ENCODE data around the gene VPS35L. TPM values are rescaled to one million over a fixed set of nuclear protein-coding genes. Genes with fewer than 3 reads are reported as not detected.
"Not testable (repeated sequence)": the region's sequence is repeated elsewhere in the genome, so short reads cannot be mapped to it uniquely, and the experiment has no call there.

VPS35L gene
- total RNA-seq, 4 donors from 2014 or later: 41.4 to 68.1 (median 61.1) TPM

GRCh38 chr16:19664166-19664565, 108.7 kb downstream of the VPS35L start:
- peaks cover 0 to 15% (median 0%) of the 10 kb centered on the region in 4 donors for H3K4me1 ChIP-seq
- TF ChIP-seq POLR2A (IDR thresholded peaks at IDR 0.05) (no peak), EP300 (IDR thresholded peaks at IDR 0.05) (no peak), CTCF (IDR thresholded peaks at IDR 0.05) (no peak)
- H3K4me3 ChIP-seq: no peak overlapping the region
- no peaks in the 10 kb centered on the region for H3K27me3 ChIP-seq
- no peak for DNase-seq (ENCODE audit: low spot score in 2 of 2)
- 94% methylated on average over 6 of the region's 6 CpGs for WGBS, 2 donors
- H3K9me3 ChIP-seq: peaks cover 0 to 5% (median 0%) of the 10 kb centered on the region in 4 donors
- H3K36me3 ChIP-seq: peaks cover 0 to 31% (median 0%) of the 10 kb centered on the region in 3 donors
- no peak overlapping the region for H3K27ac ChIP-seq

- H3K27me3 ChIP-seq; H3K4me3 ChIP-seq; H3K27ac ChIP-seq; DNase-seq (ENCODE audit: low spot score in 2 of 2); H3K9me3 ChIP-seq: not testable (repeated sequence)
- H3K4me1 ChIP-seq: peaks cover 0 to 15% (median 0%) of the 10 kb centered on the region in 4 donors
- peaks cover 0 to 34% (median 0%) of the 10 kb centered on the region in 3 donors for H3K36me3 ChIP-seq
- 94 to 99% methylated on average over 3 of the region's 3 CpGs for WGBS, 2 donors
Measured at GRCh38 chr16:19665313-19665712, 109.8 kb downstream of the VPS35L start.

- Histone ChIP-seq H3K36me3 (peaks cover 0 to 39% (median 0%) of the 10 kb centered on the region in 3 donors), H3K27me3 (no peaks in the 10 kb centered on the region), H3K9me3 (peaks cover 0 to 5% (median 0%) of the 10 kb centered on the region in 4 donors), H3K4me1 (peaks cover 0 to 15% (median 0%) of the 10 kb centered on the region in 4 donors), H3K4me3 (no peak overlapping the region), H3K27ac (peak overlapping the region in 2 of 4 donors; percentile 0 to 50)
- 22 to 23% methylated on average over 3 of the region's 3 CpGs for WGBS, 2 donors
- peak in 1 of 2 donors; percentile 15 for TF ChIP-seq EP300 (IDR thresholded peaks at IDR 0.05)
- no peak for TF ChIP-seq POLR2A (IDR thresholded peaks at IDR 0.05)
- no peak for DNase-seq (ENCODE audit: low spot score in 2 of 2)
Measured at GRCh38 chr16:19666477-19666876, 111.0 kb downstream of the VPS35L start.

GRCh38 chr16:19672378-19672777, 116.9 kb downstream of the VPS35L start:
- Histone ChIP-seq H3K4me1 (peaks cover 0 to under 1% (median 0%) of the 10 kb centered on the region in 4 donors), H3K36me3 (peaks cover 0 to 68% (median 0%) of the 10 kb centered on the region in 3 donors), H3K27ac (no peak overlapping the region), H3K27me3 (no peaks in the 10 kb centered on the region), H3K4me3 (no peak overlapping the region), H3K9me3 (no peaks in the 10 kb centered on the region)
- DNase-seq (ENCODE audit: low spot score in 2 of 2): no peak
- WGBS, 2 donors: 93 to 96% methylated on average over 4 of the region's 4 CpGs
- TF ChIP-seq CTCF (IDR thresholded peaks at IDR 0.05) (no peak), EP300 (IDR thresholded peaks at IDR 0.05) (no peak), POLR2A (IDR thresholded peaks at IDR 0.05) (no peak)

- Histone ChIP-seq H3K4me1 (no peaks in the 10 kb centered on the region), H3K36me3 (peaks cover 0 to 78% (median 0%) of the 10 kb centered on the region in 3 donors), H3K4me3 (no peak overlapping the region), H3K27me3 (no peaks in the 10 kb centered on the region), H3K9me3 (no peaks in the 10 kb centered on the region), H3K27ac (no peak overlapping the region)
- DNase-seq (ENCODE audit: low spot score in 2 of 2): no peak
- TF ChIP-seq EP300 (IDR thresholded peaks at IDR 0.05) (no peak), CTCF (IDR thresholded peaks at IDR 0.05) (no peak), POLR2A (IDR thresholded peaks at IDR 0.05) (no peak)
- WGBS, 2 donors: 94 to 96% methylated on average over 5 of the region's 5 CpGs
Measured at GRCh38 chr16:19674485-19674884, 119.0 kb downstream of the VPS35L start.

GRCh38 chr16:19677402-19677801, 121.9 kb downstream of the VPS35L start:
- H3K9me3 ChIP-seq: no peaks in the 10 kb centered on the region
- TF ChIP-seq EP300 (IDR thresholded peaks at IDR 0.05) (no peak), CTCF (IDR thresholded peaks at IDR 0.05) (no peak), POLR2A (IDR thresholded peaks at IDR 0.05) (no peak)
- H3K27ac ChIP-seq: peak overlapping the region in 1 of 4 donors; percentile 23
- H3K36me3 ChIP-seq: peaks cover 0 to 77% (median 0%) of the 10 kb centered on the region in 3 donors
- no peaks in the 10 kb centered on the region for H3K4me1 ChIP-seq
- no peak overlapping the region for H3K4me3 ChIP-seq
- DNase-seq (ENCODE audit: low spot score in 2 of 2): no peak
- H3K27me3 ChIP-seq: no peaks in the 10 kb centered on the region
- WGBS, 2 donors: 77 to 80% methylated on average over 7 of the region's 7 CpGs

Data from tibial nerve (tissue), 4 donors.